GM21576 (cell line): Measurements from ENCODE around the gene ZKSCAN4.

Source experiments
- ATAC-seq: cut with Tn5 transposase; IDR thresholded peaks from one replicate; pipeline ENCODE4 v1.9.1; 2021; ENCODE audit warnings: mild to moderate bottlenecking, moderate library complexity; ENCODE audit not compliant: unreplicated experiment

ZKSCAN4 gene

DNA sequence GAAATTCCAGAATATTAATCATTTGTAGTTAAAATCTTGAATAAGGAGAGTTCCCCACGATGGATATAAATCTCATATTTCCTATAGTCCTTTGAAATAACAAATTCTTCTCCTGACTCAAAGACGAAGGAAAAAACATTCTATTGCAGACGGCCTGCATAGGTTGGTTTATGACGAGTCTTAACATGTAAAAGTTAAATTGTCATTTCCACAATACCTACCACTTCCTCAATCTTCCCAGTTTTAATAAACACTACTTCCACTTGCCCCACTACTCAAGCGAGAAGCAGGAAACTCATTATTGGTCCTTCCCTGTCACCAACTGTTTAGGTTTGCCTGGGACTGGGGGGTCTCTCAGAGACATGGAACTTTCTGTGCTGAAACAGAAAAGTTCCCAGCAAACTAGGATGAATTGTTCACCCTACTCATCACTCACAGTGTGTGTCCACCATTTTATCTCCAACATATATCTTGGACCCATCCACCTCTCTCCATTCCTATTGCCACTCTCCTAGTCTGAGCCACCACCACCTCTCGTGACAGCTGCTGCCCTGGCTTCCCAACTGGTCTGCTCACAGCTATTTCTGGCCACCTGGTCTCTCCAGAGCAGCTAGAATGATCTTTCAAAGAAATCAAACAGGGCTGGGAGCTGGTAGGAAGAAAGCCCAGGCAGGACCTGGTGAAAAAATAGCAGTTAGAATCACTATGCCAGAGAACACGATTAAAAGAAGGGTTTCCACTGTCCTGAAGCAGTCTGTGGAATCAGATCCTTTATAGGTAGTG lies 42.1 kb downstream of the ZKSCAN4 start:
- ATAC-seq, result no peak

- no peak for ATAC-seq
Measured at GRCh38 chr6:28208111-28208659, 43.9 kb downstream of the ZKSCAN4 start.

GRCh38 chr6:28207510-28208110 lies 44.5 kb downstream of the ZKSCAN4 start:
- ATAC-seq, result no peak

GRCh38 chr6:28206928-28207509 lies 45.0 kb downstream of the ZKSCAN4 start:
- no peak for ATAC-seq

- ATAC-seq, result no peak
Measured at GRCh38 chr6:28206527-28206926, 45.5 kb downstream of the ZKSCAN4 start.

GRCh38 chr6:28205879-28206278 lies 46.2 kb downstream of the ZKSCAN4 start:
- no peak for ATAC-seq

GRCh38 chr6:28203201-28203600 lies 48.9 kb downstream of the ZKSCAN4 start:
- no peak for ATAC-seq

DNA sequence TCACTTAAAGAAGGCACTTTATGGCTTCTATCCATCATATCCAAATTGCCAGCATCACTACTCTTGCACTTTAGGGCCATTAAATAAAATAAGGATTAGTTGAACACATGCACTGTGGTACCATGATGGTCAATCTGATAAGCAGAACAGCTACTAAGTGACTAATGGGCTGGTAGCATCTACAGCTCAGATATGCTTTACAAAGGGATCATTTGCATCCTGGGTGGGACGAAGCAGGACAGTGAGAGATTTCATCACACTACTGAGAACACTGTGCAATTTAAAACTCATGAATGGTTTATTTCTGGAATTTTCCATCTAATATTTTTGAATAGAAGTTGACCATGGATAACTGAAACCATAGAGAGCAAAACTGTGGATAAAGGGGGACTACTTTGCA lies 52.0 kb downstream of the ZKSCAN4 start:
- no peak for ATAC-seq
